A673 (cell line): ENCODE results near the gene LCE3E.

Experiments used
- CTCF ChIP-seq: fragments of 300-800, 200-600 bp; sonication (generic); conservative IDR thresholded peaks from 2 replicates; pipeline ENCODE4 v1.5.1; 2017; ENCODE audit warnings: low read depth, mild to moderate bottlenecking, antibody characterized with exemption, low read length, moderate library complexity, mixed read lengths
- EZH2 ChIP-seq: fragments of 200-600 bp; sonication (generic); IDR thresholded peaks from 2 replicates; pipeline ENCODE4 v1.6.1; 2017; ENCODE audit warnings: borderline replicate concordance, low read depth, mild to moderate bottlenecking, mixed read lengths, antibody characterized with exemption, low read length; ENCODE audit not compliant: poor library complexity, severe bottlenecking

- TF ChIP-seq EZH2 (no peak), CTCF (no peak)
These were observed 19.9 kb downstream of the LCE3E start for GRCh38 chr1:152546704-152547103.
